SK-N-SH (cell line): ENCODE measurements around the gene TCF25. TPM values are rescaled to one million over a fixed set of nuclear protein-coding genes. Genes with fewer than 3 reads are reported as not detected.

ENCODE experiments used
- CTCF ChIA-PET: fragments of 300-600, 350-600 bp; formaldehyde crosslinking; extraction: SDS; loops from one replicate; lab custom pipeline; 2021; lab: Yijun Ruan, JAX
- POLR2A ChIA-PET: fragments of 350-600 bp; sonication (Branson Sonifier 250); formaldehyde crosslinking; extraction: SDS; loops from one replicate; lab custom pipeline; 2020; ENCODE audit warnings: antibody characterized with exemption, inconsistent platforms; lab: Yijun Ruan, JAX
- DNase-seq: peaks from one replicate; pipeline ENCODE4 v3.0.0; 2012
- H2AFZ ChIP-seq: fragments of 200-600 bp; sonication (generic); 2 replicates; pipeline ENCODE4 v1.8.1; 2016; ENCODE audit warnings: antibody characterized with exemption, mild to moderate bottlenecking, low read depth
- H3F3A ChIP-seq: fragments of 200-600 bp; sonication (generic); replicated peaks from 2 replicates; pipeline ENCODE3; 2016; ENCODE audit warnings: antibody characterized with exemption, mild to moderate bottlenecking; ENCODE audit not compliant: insufficient read depth
- H3K27ac ChIP-seq, 2 experiments: fragments of 200-500 bp in 1 of 2; fragments of 200-600 bp in 1 of 2; sonication (Bioruptor generic) in 1 of 2; sonication (generic), shearing (Covaris generic) in 1 of 2; 2 replicates each; pipeline versions ENCODE4 v1.5.1 to v1.6.1; 2014 to 2016; ENCODE audit warnings: low read depth in 2 of 2, inconsistent platforms in 1 of 2, low read length in 1 of 2, mild to moderate bottlenecking in 1 of 2, mixed read lengths in 1 of 2
- H3K27me3 ChIP-seq: fragments of 200-600 bp; sonication (generic), shearing (Covaris generic); 2 replicates; pipeline ENCODE4 v1.6.1; 2016; ENCODE audit warnings: mixed run types; ENCODE audit not compliant: insufficient read depth
- H3K36me3 ChIP-seq, 2 experiments: fragments of 200-500 bp in 1 of 2; fragments of 200-600 bp in 1 of 2; sonication (Bioruptor generic) in 1 of 2; sonication (generic) in 1 of 2; replicated peaks in 1 of 2; 2 replicates each; pipeline versions ENCODE3 to v1.5.1; 2014 to 2016; ENCODE audit warnings: low read length in 1 of 2, mild to moderate bottlenecking in 1 of 2; ENCODE audit not compliant: insufficient read depth in 2 of 2, control insufficient read depth in 1 of 2
- H3K4me1 ChIP-seq, 2 experiments: fragments of 200-500 bp in 1 of 2; fragments of 200-600 bp in 1 of 2; sonication (Bioruptor generic) in 1 of 2; sonication (generic), shearing (Covaris generic) in 1 of 2; 2 replicates each; pipeline versions ENCODE4 v1.5.1 to v1.6.1; 2014 to 2016; ENCODE audit warnings: low read depth in 1 of 2, low read length in 1 of 2, mixed run types in 1 of 2; ENCODE audit not compliant: insufficient read depth in 2 of 2, control insufficient read depth in 1 of 2
- H3K4me2 ChIP-seq: fragments of 200-600 bp; sonication (generic), shearing (Covaris generic); 2 replicates; pipeline ENCODE4 v1.6.1; 2017; ENCODE audit warnings: mixed run types
- H3K4me3 ChIP-seq, 2 experiments: fragments of 200-500 bp in 1 of 2; fragments of 200-600 bp in 1 of 2; sonication (Bioruptor generic) in 1 of 2; sonication (generic), shearing (Covaris generic) in 1 of 2; 2 replicates each; pipeline versions ENCODE4 v1.5.1 to v1.8.1; 2014 to 2016; ENCODE audit warnings: low read depth in 2 of 2, inconsistent platforms in 1 of 2, low read length in 1 of 2, mild to moderate bottlenecking in 1 of 2, mixed read lengths in 1 of 2, moderate library complexity in 1 of 2
- H3K79me2 ChIP-seq: fragments of 200-600 bp; sonication (generic); 2 replicates; pipeline ENCODE4 v1.8.1; 2017; ENCODE audit warnings: mild to moderate bottlenecking; ENCODE audit not compliant: insufficient read depth
- H3K9ac ChIP-seq: fragments of 200-600 bp; sonication (generic); 2 replicates; pipeline ENCODE4 v1.6.1; 2017; ENCODE audit warnings: mixed run types
- H3K9me2 ChIP-seq: fragments of 200-600 bp; sonication (generic); 2 replicates; pipeline ENCODE4 v1.6.1; 2017; ENCODE audit warnings: mixed run types
- H3K9me3 ChIP-seq: fragments of 200-600 bp; sonication (generic); 2 replicates; pipeline ENCODE4 v1.6.1; 2017; ENCODE audit warnings: mixed run types, mild to moderate bottlenecking, moderate library complexity
- H4K20me1 ChIP-seq: fragments of 200-600 bp; sonication (generic); 2 replicates; pipeline ENCODE4 v1.6.1; 2017; ENCODE audit warnings: mild to moderate bottlenecking, mixed run types; ENCODE audit not compliant: insufficient read depth
- ELF1 ChIP-seq: IDR thresholded peaks from 2 replicates; pipeline ENCODE4 v1.4.0; 2012
- EP300 ChIP-seq, 2 experiments: IDR thresholded peaks; 2 replicates each; pipeline versions ENCODE4 v1.4.0 to v1.6.1; 2012; ENCODE audit warnings: borderline replicate concordance in 1 of 2, low read depth in 1 of 2, low read length in 1 of 2
- FOXM1 ChIP-seq: IDR thresholded peaks from 2 replicates; pipeline ENCODE4 v1.4.0; 2012; ENCODE audit warnings: low read depth, mild to moderate bottlenecking
- GABPA ChIP-seq: IDR thresholded peaks from 2 replicates; pipeline ENCODE4 v1.4.0; 2012; ENCODE audit warnings: low read depth, mild to moderate bottlenecking
- JUND ChIP-seq: IDR thresholded peaks from 2 replicates; pipeline ENCODE4 v1.4.0; 2012
- NFIC ChIP-seq: IDR thresholded peaks from 2 replicates; pipeline ENCODE4 v1.4.0; 2012; ENCODE audit warnings: borderline replicate concordance
- RAD21 ChIP-seq: IDR thresholded peaks from 2 replicates; pipeline ENCODE4 v1.6.1; 2012; ENCODE audit warnings: mild to moderate bottlenecking, low read length
- RCOR1 ChIP-seq: fragments of 150-350 bp; IDR thresholded peaks from 2 replicates; pipeline ENCODE4 v1.6.1; 2017; ENCODE audit warnings: antibody characterized with exemption, low read length
- REST ChIP-seq: IDR thresholded peaks from 2 replicates; pipeline ENCODE4 v1.6.1; 2012; ENCODE audit warnings: mild to moderate bottlenecking, low read depth, low read length, moderate library complexity
- SIN3A ChIP-seq: IDR thresholded peaks from 2 replicates; pipeline ENCODE4 v1.6.1; 2012; ENCODE audit warnings: low read depth, mild to moderate bottlenecking, low read length, moderate library complexity, borderline replicate concordance
- TEAD4 ChIP-seq: IDR thresholded peaks from 2 replicates; pipeline ENCODE4 v1.4.0; 2012; ENCODE audit warnings: mild to moderate bottlenecking, borderline replicate concordance; ENCODE audit not compliant: insufficient read depth
- USF1 ChIP-seq: IDR thresholded peaks from 2 replicates; pipeline ENCODE4 v1.4.0; 2012; ENCODE audit warnings: low read depth, borderline replicate concordance
- YY1 ChIP-seq: IDR thresholded peaks from 2 replicates; pipeline ENCODE4 v1.4.0; 2012; ENCODE audit warnings: low read depth, mild to moderate bottlenecking
- WGBS: methylation state at CpG from one replicate; pipeline ENCODE4 v1.1.6; 2017; ENCODE audit warnings: low lambda C conversion rate; 5-methylcytosine and 5-hydroxymethylcytosine counted together
- polyA plus RNA-seq, 3 experiments: library from polyadenylated mRNA; depleted of rRNA; stranded (reverse); fragments of >200 nt; gene quantifications; 2 replicates each; pipeline ENCODE4 v1.2.3, GENCODE V29; 2012
- TF ChIP-seq, protein P1 (sequence below): fragments of 200-600 bp; sonication (generic); IDR thresholded peaks from 2 replicates; pipeline ENCODE4 v1.6.1; 2017; ENCODE audit warnings: antibody characterized with exemption, mild to moderate bottlenecking, moderate library complexity
- TF ChIP-seq, protein P2 (sequence below): IDR thresholded peaks from 2 replicates; pipeline ENCODE4 v1.4.0; 2012; ENCODE audit warnings: low read depth, borderline replicate concordance

The TCF25 gene
- polyA plus RNA-seq, 1 of the 3 experiments (the other 2 are of a cell fraction), result 208 TPM

DNA sequence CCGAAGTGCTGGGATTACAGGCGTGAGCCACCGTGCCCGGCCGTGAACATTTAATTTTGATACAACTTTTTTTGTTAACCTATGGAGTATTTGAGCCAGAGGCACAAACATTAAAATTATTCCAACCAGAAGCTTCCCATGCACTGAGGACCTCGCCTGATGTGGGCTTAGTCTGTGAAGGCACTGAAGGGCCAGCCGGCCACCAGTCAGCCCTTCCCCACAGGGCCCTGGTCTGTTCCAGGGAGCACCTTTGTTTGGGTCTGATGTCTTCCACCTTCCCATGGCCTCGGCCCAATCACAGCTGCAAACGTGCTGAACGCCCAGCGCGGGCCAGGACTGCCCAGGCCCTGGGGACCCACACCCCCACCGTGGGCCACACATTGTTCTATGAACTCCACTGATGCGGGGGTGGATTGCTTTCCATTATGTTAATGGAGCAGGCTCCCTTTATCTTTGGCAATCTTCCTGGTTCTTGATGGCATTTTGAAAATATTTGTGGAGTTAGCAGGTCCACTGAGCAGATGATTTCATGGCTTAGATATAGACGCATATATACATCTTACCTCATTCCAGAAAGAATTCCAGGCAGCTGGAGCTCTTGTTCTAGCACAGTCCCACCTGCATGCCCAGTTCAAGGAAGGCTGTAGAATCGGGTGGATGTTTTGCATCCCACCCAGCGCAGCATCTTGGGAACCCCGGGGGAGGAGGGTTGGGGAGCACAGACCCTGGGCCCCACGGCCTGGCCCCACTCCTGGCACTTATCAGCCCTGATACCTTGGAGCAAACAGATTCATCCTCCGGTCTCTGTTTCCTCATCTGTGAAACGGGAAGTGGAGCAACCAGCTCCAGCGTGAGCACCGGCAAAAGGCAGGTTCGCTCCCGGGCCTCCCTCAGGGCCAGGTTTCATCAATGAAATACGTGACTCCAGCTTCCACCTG is 30.7 kb upstream of the TCF25 start (continued):
- TF ChIP-seq USF1 (no peak), ELF1 (no peak), RCOR1 (peak; percentile 92), EP300 (IDR thresholded peaks at IDR 0.05; ENCODE audit: borderline replicate concordance in 1 of 2, low read depth in 1 of 2, low read length in 1 of 2) (peak; percentile 49 to 67; a peak in 3 of 4 replicates), TEAD4 (peak; percentile 91), YY1 (no peak; the same call in 1 of the 2 replicates)
- TF ChIP-seq, protein P1, sequence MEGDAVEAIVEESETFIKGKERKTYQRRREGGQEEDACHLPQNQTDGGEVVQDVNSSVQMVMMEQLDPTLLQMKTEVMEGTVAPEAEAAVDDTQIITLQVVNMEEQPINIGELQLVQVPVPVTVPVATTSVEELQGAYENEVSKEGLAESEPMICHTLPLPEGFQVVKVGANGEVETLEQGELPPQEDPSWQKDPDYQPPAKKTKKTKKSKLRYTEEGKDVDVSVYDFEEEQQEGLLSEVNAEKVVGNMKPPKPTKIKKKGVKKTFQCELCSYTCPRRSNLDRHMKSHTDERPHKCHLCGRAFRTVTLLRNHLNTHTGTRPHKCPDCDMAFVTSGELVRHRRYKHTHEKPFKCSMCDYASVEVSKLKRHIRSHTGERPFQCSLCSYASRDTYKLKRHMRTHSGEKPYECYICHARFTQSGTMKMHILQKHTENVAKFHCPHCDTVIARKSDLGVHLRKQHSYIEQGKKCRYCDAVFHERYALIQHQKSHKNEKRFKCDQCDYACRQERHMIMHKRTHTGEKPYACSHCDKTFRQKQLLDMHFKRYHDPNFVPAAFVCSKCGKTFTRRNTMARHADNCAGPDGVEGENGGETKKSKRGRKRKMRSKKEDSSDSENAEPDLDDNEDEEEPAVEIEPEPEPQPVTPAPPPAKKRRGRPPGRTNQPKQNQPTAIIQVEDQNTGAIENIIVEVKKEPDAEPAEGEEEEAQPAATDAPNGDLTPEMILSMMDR, result no peak
- TF ChIP-seq, protein P2, sequence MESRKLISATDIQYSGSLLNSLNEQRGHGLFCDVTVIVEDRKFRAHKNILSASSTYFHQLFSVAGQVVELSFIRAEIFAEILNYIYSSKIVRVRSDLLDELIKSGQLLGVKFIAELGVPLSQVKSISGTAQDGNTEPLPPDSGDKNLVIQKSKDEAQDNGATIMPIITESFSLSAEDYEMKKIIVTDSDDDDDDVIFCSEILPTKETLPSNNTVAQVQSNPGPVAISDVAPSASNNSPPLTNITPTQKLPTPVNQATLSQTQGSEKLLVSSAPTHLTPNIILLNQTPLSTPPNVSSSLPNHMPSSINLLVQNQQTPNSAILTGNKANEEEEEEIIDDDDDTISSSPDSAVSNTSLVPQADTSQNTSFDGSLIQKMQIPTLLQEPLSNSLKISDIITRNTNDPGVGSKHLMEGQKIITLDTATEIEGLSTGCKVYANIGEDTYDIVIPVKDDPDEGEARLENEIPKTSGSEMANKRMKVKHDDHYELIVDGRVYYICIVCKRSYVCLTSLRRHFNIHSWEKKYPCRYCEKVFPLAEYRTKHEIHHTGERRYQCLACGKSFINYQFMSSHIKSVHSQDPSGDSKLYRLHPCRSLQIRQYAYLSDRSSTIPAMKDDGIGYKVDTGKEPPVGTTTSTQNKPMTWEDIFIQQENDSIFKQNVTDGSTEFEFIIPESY, result no peak

DNA sequence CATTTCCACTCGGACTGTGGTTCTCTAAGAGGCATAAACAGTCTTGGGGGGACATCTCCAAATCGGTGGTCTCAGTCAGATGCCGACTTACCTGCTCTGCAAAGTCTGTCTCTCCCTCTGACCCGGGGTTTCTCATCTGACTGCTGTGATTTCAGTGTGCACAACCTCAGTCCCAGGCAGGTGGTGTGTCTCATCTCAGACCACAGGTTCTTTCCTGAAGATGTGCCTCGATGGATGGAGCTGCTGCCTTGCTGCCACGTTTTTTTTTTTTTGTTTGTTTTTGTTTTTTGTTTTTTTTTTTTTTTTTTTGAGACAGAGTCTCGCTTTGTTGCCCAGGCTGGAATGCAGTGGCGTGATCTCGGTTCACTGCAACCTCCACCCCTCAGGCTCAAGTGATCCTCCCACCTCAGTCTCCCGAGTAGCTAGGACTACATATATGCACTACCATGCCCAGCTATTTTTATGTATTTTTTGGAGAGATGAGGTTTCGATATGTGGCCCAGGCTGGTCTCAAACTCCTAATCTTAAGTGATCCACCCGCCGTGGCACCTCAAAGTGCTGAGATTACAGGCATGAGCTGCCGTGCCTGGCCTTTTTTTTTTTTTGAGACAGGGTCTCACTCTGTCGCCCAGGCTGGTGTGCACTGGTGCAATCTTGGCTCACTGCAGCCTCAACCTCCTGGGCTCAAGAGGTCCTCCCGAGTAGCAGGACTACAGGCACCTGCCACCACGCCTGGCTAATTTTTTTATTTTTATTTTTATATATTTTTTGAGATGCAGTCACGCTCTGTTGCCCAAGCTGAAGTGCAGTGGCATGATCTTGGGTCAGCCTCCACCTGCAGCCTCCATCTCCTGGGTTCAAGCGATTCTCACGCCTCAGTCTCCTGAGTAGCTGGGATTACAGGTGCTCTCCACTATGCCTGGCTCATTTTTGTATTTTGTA is 29.7 kb upstream of the TCF25 start:
- Histone ChIP-seq H3K9me2 (no peaks in the 10 kb centered on the region), H3K27me3 (no peaks in the 10 kb centered on the region), H3K4me1 (peaks cover 13 to 18% of the 10 kb centered on the region in 2 experiments; a peak in 2 of 4 replicates), H3K36me3 (no peaks in the 10 kb centered on the region), H3K4me3 (no peak overlapping the region), H3F3A (peaks cover 14% of the 10 kb centered on the region), H2AFZ (no peak overlapping the region), H3K9ac (no peak overlapping the region), H4K20me1 (no peaks in the 10 kb centered on the region), H3K9me3 (no peaks in the 10 kb centered on the region), H3K79me2 (no peaks in the 10 kb centered on the region), H3K4me2 (peak overlapping the region; percentile 68), H3K27ac (peak overlapping the region; percentile 1 to 55; a peak in 2 of 4 replicates)
- WGBS, result 74% methylated on average over 20 of the region's 20 CpGs
- DNase-seq, result no peak
- CTCF ChIA-PET, result interaction anchor here (0.8 to 7.0 kb wide), 5 partner anchors 8 to 157 kb away, joined by 3 to 68 read pairs (median 4); partner anchors contain the start of gene CDK10
- POLR2A ChIA-PET, result interaction anchor here (0.6 to 1.6 kb wide), 2 partner anchors 17 to 27 kb away, joined by 3 to 4 read pairs; partner anchors contain the start of gene FANCA
- TF ChIP-seq GABPA (no peak), FOXM1 (no peak), SIN3A (no peak), USF1 (no peak), REST (no peak), RAD21 (no peak), JUND (no peak), NFIC (no peak), EP300 (IDR thresholded peaks at IDR 0.05; ENCODE audit: borderline replicate concordance in 1 of 2, low read depth in 1 of 2, low read length in 1 of 2) (no peak)
- TF ChIP-seq, protein P2, result no peak
